ENCODE measurements around the gene TFAP2E. TPM values are rescaled to one million over a fixed set of nuclear protein-coding genes. Genes with fewer than 3 reads are reported as not detected.

The TFAP2E gene
- total RNA-seq, 1 donor from 2014 or later = 0.48 TPM

GRCh38 chr1:35588197-35588910, 15.2 kb downstream of the TFAP2E start:
- DNase-seq (ENCODE audit: low spot score) = peak; percentile 74
- intact Hi-C loops (cut with DNase I) = no loop called here

DNA sequence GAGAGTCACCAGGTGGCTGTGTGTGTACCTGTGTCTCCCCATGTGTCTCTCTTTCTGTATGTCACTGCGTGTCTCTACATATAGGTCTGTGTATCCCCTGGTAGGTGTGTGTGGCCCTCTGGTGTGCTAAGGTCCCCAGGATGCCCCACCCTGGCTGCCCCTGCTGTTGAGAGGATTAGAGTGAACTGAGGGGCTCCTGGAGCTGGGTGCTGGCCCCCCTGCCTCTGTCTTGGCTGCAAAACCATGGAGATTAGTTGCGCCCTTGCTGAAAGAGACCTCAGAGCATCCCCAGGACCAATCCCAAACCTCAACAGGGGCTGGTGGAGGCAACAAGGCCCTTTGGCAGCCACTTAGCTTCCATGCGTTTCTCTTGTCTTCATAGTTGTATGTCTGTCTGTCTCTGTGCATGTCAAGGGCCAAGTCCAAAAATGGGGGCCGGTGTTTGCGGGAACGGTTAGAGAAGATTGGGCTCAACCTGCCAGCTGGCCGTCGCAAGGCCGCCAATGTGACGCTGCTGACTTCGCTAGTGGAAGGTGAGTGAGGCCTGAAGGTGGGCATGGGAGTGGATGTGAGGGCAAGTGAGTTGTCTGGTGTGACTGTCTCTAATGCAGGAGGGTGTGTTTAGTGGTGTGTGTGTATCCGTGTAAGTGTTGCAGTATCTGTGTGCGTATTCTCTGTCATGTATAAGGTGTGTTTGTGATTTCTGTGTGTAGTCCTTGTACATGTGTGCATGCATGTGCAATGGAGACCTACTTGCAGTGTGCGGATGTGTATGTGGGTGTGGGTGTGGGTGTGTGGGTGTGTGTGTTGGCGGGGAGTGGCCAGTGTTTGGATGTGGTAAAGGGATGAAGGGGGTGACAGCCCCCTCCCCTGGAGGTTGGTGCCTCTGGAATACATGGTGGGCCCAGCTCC, 16.7 kb downstream of the TFAP2E start:
- DNase-seq (ENCODE audit: low spot score) = peak; percentile 69

GRCh38 chr1:35590476-35591040, 17.4 kb downstream of the TFAP2E start:
- intact Hi-C loops (cut with DNase I) = no loop called here
- peak; percentile 55 for DNase-seq (ENCODE audit: low spot score)

More for the DNA sequence above, 16.7 kb downstream of the TFAP2E start:
- intact Hi-C loops (cut with DNase I) = no loop called here

DNA sequence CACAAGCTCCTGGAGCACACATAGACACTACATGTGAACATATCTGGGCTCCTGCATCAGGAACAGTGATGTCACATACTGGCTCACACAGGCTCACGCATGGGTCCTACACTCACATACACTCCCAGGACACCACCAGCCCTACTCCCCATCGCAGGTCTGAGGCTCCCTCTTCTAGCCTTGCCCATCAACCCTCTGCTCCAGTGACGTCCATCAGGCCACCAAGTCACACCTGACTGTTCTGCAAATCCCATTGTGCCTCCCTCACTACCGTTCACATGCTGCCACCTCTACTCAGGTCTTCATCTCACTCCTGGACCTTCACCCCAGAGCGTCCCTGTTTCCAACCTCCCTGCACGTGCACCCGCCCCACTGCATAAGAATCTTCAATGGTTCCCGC, 18.1 kb downstream of the TFAP2E start:
- peak; percentile 58 for DNase-seq (ENCODE audit: low spot score)
- intact Hi-C loops (cut with DNase I) = no loop called here

DNA sequence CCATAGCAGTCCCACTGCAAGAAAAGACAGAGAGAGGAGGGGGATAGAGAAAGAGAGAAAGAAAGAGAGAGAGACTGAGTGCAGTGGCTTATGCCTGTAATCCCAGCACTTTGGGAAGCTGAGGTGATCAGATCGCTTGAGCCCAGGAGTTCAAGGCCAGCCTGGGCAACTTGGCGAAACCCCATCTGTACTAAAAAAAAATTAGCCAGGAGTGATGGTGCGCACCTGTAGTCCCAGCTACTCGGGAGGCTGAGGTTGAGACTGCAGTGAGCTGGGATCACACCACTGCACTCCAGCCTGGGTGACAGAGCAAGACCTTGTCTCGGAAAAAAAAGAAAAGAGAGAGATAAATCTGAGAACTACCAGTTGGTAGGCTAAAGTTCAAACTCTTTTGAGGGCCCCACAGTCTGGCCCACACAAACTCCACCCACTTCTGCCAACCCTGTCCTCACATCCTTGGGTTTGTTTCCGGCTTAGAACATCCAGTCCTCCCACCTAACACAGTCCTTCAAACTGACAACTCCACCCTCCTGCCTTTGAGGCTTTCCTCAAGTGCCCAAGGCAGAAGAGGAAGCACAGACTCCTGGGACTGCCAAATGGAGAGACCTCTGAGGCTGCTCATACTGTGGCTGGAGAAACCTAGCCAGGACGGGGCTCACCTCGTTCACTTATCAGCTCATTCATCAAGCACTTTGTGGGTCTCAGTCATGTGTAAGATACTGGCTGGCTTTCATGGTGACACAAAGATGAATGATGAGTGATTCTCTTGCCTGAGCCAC, 20.1 kb downstream of the TFAP2E start:
- intact Hi-C loops (cut with DNase I) = no loop called here
- DNase-seq (ENCODE audit: low spot score) = peak; percentile 51

GRCh38 chr1:35594005-35594760, 21.1 kb downstream of the TFAP2E start:
- intact Hi-C loops (cut with DNase I) = no loop called here
- peak; percentile 39 for DNase-seq (ENCODE audit: low spot score)

- intact Hi-C loops (cut with DNase I) = no loop called here
- DNase-seq (ENCODE audit: low spot score) = peak; percentile 14
These were observed 22.6 kb downstream of the TFAP2E start for GRCh38 chr1:35595684-35596083.

GRCh38 chr1:35597870-35598269, 24.8 kb downstream of the TFAP2E start:
- no peak for DNase-seq (ENCODE audit: low spot score)
- intact Hi-C loops (cut with DNase I) = no loop called here

DNA sequence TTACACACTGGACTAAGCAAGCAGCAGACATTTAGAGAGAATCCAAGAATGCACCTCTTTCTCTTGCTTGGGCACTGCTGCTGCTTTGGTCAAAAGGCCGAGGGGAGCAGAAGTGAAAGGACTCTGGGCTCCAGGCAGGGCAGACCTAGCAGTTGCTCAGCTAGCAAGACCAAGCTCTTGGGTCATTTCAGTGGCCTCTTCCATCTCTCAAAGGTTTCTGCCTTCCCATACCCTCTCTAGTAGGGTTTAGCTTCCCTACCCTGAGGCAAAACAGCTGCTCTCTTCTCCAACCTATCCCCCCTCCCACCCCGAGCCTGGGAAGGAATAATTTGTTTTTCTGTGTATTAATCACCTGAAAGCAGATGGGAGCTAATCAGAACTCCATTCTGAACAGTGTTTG, 25.8 kb downstream of the TFAP2E start:
- intact Hi-C loops (cut with DNase I) = no loop called here
- no peak for DNase-seq (ENCODE audit: low spot score)

DNA sequence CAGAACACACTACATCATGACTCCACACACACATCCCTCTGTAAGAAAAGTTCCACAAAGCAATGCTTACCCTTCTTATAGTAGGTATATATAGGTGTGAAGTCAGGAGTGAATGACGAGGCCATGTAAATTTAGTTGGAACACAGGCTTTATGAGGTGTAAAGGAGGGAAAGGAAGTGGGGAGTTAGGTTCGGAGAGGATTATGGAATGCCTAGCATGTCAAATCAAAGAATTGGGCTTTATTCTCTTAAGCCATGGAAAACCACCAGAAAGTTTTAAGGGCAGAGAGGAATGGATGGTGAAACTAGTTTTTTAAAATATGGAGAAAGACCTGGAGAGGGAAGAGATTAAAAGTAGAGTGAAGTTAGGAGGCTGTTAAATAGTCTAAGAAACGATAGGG, 26.3 kb downstream of the TFAP2E start:
- intact Hi-C loops (cut with DNase I) = no loop called here
- DNase-seq (ENCODE audit: low spot score) = no peak

DNA sequence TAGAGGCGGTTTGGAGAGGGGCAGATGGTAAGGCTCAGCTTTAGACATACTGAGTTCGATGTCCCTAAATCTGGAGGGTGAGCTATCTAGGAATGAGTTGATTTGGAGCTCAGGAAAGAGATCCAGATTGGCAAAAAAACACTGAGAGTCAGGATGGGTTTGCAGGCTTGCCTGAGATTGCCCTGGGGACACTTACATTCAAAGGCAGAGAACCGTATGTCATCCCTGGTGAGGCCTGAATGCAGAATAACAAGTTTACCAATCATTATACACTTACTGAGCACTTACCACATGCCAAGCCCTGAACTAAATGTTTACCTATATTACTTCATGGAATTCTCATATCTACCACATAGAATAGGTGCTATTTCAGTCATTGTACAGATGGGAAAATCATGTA, 27.5 kb downstream of the TFAP2E start:
- intact Hi-C loops (cut with DNase I) = no loop called here

GRCh38 chr1:35603468-35603867, 30.4 kb downstream of the TFAP2E start:
- intact Hi-C loops (cut with DNase I) = no loop called here
- DNase-seq (ENCODE audit: low spot score) = no peak

More for the DNA sequence above, 27.5 kb downstream of the TFAP2E start:
- DNase-seq (ENCODE audit: low spot score) = no peak

- intact Hi-C loops (cut with DNase I) = no loop called here
- DNase-seq (ENCODE audit: low spot score) = no peak
These were observed 30.8 kb downstream of the TFAP2E start for GRCh38 chr1:35603941-35604340.

- DNase-seq (ENCODE audit: low spot score) = no peak
- intact Hi-C loops (cut with DNase I) = no loop called here
These were observed 32.2 kb downstream of the TFAP2E start for GRCh38 chr1:35605071-35605866.

GRCh38 chr1:35605867-35606182, 32.7 kb downstream of the TFAP2E start:
- intact Hi-C loops (cut with DNase I) = no loop called here
- DNase-seq (ENCODE audit: low spot score) = no peak

GRCh38 chr1:35611655-35612054, 38.5 kb downstream of the TFAP2E start:
- intact Hi-C loops (cut with DNase I) = no loop called here
- DNase-seq (ENCODE audit: low spot score) = no peak

DNA sequence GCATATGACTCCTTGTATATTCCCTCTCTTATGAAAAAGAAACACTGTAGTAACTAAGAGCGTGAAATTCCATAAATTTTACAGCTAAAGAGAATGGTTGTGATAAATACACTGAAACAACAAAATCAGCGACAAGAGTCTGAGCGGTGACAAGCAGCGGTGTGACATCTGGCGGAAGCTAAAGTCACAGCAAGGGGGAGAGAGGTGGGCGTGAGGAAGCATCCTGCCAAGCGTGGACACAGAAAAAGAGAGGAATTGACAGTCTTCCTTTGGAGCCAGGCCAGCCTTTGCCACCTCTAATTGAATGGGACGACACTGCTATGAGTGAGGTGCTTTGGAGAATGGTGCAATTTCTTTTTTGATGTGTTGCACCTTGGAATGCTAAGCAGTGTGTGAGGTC, 42.3 kb downstream of the TFAP2E start:
- intact Hi-C loops (cut with DNase I) = no loop called here
- DNase-seq (ENCODE audit: low spot score) = no peak

Measured in cardiac septum (tissue), 1 donor.